Urinary bladder (tissue), 4 donors: ENCODE results near the gene KIAA0040. TPM values are rescaled to one million over a fixed set of nuclear protein-coding genes. Genes with fewer than 3 reads are reported as not detected.
"Not testable (repeated sequence)": the region's sequence is repeated elsewhere in the genome, so short reads cannot be mapped to it uniquely, and the experiment has no call there.

Experiments
- DNase-seq: peaks from one replicate; pipeline ENCODE4 v3.0.0-alpha.2; 2015; ENCODE audit errors: extremely low spot score
- H3K27ac ChIP-seq: one replicate; pipeline ENCODE4 v1.5.1; 2013; ENCODE audit warnings: low read depth, mild to moderate bottlenecking, moderate library complexity
- H3K36me3 ChIP-seq: one replicate; pipeline ENCODE4 v1.6.1; 2013; ENCODE audit warnings: mild to moderate bottlenecking, moderate library complexity; ENCODE audit not compliant: insufficient read depth
- H3K4me1 ChIP-seq: one replicate; pipeline ENCODE4 v1.6.1; 2013; ENCODE audit warnings: mild to moderate bottlenecking, moderate library complexity; ENCODE audit not compliant: insufficient read depth
- H3K4me3 ChIP-seq: one replicate; pipeline ENCODE4 v1.5.1; 2013; ENCODE audit warnings: low read depth, low read length
- WGBS: extraction: QIAGEN DNeasy Blood & Tissue Kit; methylation state at CpG from one replicate; pipeline ENCODE4 v1.1.7; 2013; 5-methylcytosine and 5-hydroxymethylcytosine counted together
- polyA plus RNA-seq: library from polyadenylated mRNA; stranded (reverse); fragments of 200-250 nt; gene quantifications from one replicate; pipeline ENCODE4 v1.2.3, GENCODE V29; 2013
- total RNA-seq: library from RNA; depleted of rRNA; stranded (reverse); fragments of >200 nt; gene quantifications from one replicate; pipeline ENCODE4 v1.2.3, GENCODE V29; 2014
- donor health status: healthy with polysubstance abuse.
- donor health status: healthy.

KIAA0040 gene
- total and polyA plus RNA-seq, 2 donors: 9.3 to 22.0 TPM

- Histone ChIP-seq H3K27ac (no peak overlapping the region), H3K4me1 (no peaks in the 10 kb centered on the region), H3K36me3 (no peaks in the 10 kb centered on the region), H3K4me3 (no peak overlapping the region)
- 63% methylated on average over 2 of the region's 2 CpGs for WGBS
- no peak for DNase-seq
These were observed 77.6 kb downstream of the KIAA0040 start for GRCh38 chr1:175114996-175115395.

GRCh38 chr1:175108331-175108820 is 84.2 kb downstream of the KIAA0040 start:
- not testable (repeated sequence) for DNase-seq, H3K4me1 ChIP-seq, H3K4me3 ChIP-seq, H3K36me3 ChIP-seq, H3K27ac ChIP-seq
- 96% methylated on average over 25 of the region's 25 CpGs for WGBS

Other genes with a start within 250 kb of the KIAA0040 start
- 149 TPM for gene CACYBP, start 192.8 kb downstream of the KIAA0040 start, total RNA-seq
- 89.2 TPM for gene CACYBP, start 192.8 kb downstream of the KIAA0040 start, polyA plus RNA-seq
- 57.4 TPM for gene MRPS14, start 169.4 kb downstream of the KIAA0040 start, total RNA-seq
- 32.9 TPM for gene MRPS14, start 169.4 kb downstream of the KIAA0040 start, polyA plus RNA-seq
- 2.2 TPM for gene TNN, start 124.9 kb downstream of the KIAA0040 start, total RNA-seq
- gene TNN, start 124.9 kb downstream of the KIAA0040 start, polyA plus RNA-seq: 0.03 TPM